Kidney (tissue), 14 donors: ENCODE results near the gene ACSM3. TPM values are rescaled to one million over a fixed set of nuclear protein-coding genes. Genes with fewer than 3 reads are reported as not detected.

Source experiments
- DNase-seq, 5 donors: peaks; one replicate each; pipeline ENCODE4 v3.0.0-alpha.2; 2013 to 2020
- FAIRE-seq: peaks from 2 replicates; lab custom pipeline; 2012; peaks lifted over from hg19 to GRCh38; lab: Jason Lieb, UNC
- H3K27ac ChIP-seq, 2 donors: one replicate each; pipeline ENCODE4 v1.7.0; 2013; ENCODE audit warnings: low read depth in 2 of 2, low read length in 2 of 2, inconsistent platforms in 1 of 2
- H3K27me3 ChIP-seq: one replicate; pipeline ENCODE4 v1.7.1; 2013; ENCODE audit warnings: low read length, inconsistent platforms; ENCODE audit not compliant: control insufficient read depth, insufficient read depth
- H3K36me3 ChIP-seq, 3 donors: one replicate each; pipeline versions ENCODE4 v1.7.0 to v1.7.1; 2013; ENCODE audit warnings: low read length in 3 of 3, control low read depth in 1 of 3, inconsistent platforms in 1 of 3; ENCODE audit not compliant: insufficient read depth in 3 of 3, control insufficient read depth in 2 of 3
- H3K4me1 ChIP-seq, 3 donors: one replicate each; pipeline versions ENCODE4 v1.7.0 to v1.7.1; 2013; ENCODE audit warnings: low read length in 3 of 3, inconsistent platforms in 1 of 3, low read depth in 1 of 3; ENCODE audit not compliant: control insufficient read depth in 2 of 3, insufficient read depth in 2 of 3
- H3K4me3 ChIP-seq, 3 donors: one replicate each; pipeline versions ENCODE4 v1.7.0 to v1.8.1; 2013; ENCODE audit warnings: low read length in 3 of 3, control low read depth in 1 of 3, inconsistent platforms in 1 of 3
- H3K9ac ChIP-seq, 3 donors: one replicate each; pipeline versions ENCODE4 v1.7.0 to v1.7.1; 2013; ENCODE audit warnings: low read length in 3 of 3, control low read depth in 1 of 3, inconsistent platforms in 1 of 3
- H3K9me3 ChIP-seq, 3 donors: one replicate each; pipeline versions ENCODE4 v1.7.0 to v1.7.1; 2013; ENCODE audit warnings: low read length in 3 of 3, control low read depth in 1 of 3, inconsistent platforms in 1 of 3; ENCODE audit not compliant: control insufficient read depth in 2 of 3, insufficient read depth in 1 of 3
- CTCF ChIP-seq: IDR thresholded peaks from 3 replicates; pipeline ENCODE4 v1.5.1; 2012; ENCODE audit warnings: mild to moderate bottlenecking, moderate library complexity, borderline replicate concordance; ENCODE audit not compliant: insufficient read depth; ENCODE audit errors: extremely low read depth
- intact Hi-C: fragments of 100-400 bp; cut with DNase I; formaldehyde crosslinking; loops from one replicate; pipeline ENCODE4 v1.11.1; 2022
- polyA plus RNA-seq: library from polyadenylated mRNA; stranded (reverse); fragments of 350-450 nt; fragmentation: Illumina TruSeq; extraction: RNeasy Lipid Tissue Mini Kit (QIAGEN cat#74804); gene quantifications from one replicate; pipeline ENCODE4 v1.2.3, GENCODE V29; 2014; ENCODE audit warnings: low read depth, low replicate concordance; ENCODE audit not compliant: insufficient read depth
- total RNA-seq: library from RNA; stranded (reverse); fragmentation: NEBNext Ultra II Directional; extraction: Animal tissue kit (Norgen Biotek cat#: 25700); gene quantifications from one replicate; pipeline ENCODE4 v1.2.1, GENCODE V29; 2021
- donor health status: control.
- donor health status: control.
- donor health status: control.
- donor health status: control.
- donor health status: control.
- donor health status: DM: yes; HTN: yes; CAD: no.
- donor health status: Normal renal cell carcinoma (clear cell type).

The ACSM3 gene
- total and polyA plus RNA-seq, 2 donors from 2014 or later = 31.5 to 139 TPM

- FAIRE-seq = no peak
- Histone ChIP-seq H3K9me3 (peaks cover 0 to 4% (median 2%) of the 10 kb centered on the region in 3 donors), H3K27ac (no peak overlapping the region), H3K4me3 (no peak overlapping the region), H3K36me3 (no peaks in the 10 kb centered on the region), H3K27me3 (no peaks in the 10 kb centered on the region), H3K4me1 (no peaks in the 10 kb centered on the region), H3K9ac (no peak overlapping the region)
- TF ChIP-seq CTCF = no peak
- DNase-seq = no peak
- intact Hi-C loops = no loop called here
These were observed 74.4 kb downstream of the ACSM3 start for GRCh38 chr16:20838240-20838639.

GRCh38 chr16:20839504-20839903, 75.7 kb downstream of the ACSM3 start:
- FAIRE-seq = no peak
- no peaks in the 10 kb centered on the region for H3K4me1 ChIP-seq
- no peaks in the 10 kb centered on the region for H3K36me3 ChIP-seq
- DNase-seq = no peak
- no peaks in the 10 kb centered on the region for H3K27me3 ChIP-seq
- TF ChIP-seq CTCF = no peak
- H3K27ac ChIP-seq = no peak overlapping the region
- no peak overlapping the region for H3K4me3 ChIP-seq
- intact Hi-C loops = no loop called here
- H3K9ac ChIP-seq = no peak overlapping the region
- peaks cover 0 to 4% (median 2%) of the 10 kb centered on the region in 3 donors for H3K9me3 ChIP-seq

GRCh38 chr16:20844054-20844453, 80.2 kb downstream of the ACSM3 start:
- FAIRE-seq (no peak), DNase-seq (no peak)
- Histone ChIP-seq H3K27me3 (no peaks in the 10 kb centered on the region), H3K4me1 (peaks cover 0 to 2% (median 0%) of the 10 kb centered on the region in 3 donors), H3K4me3 (no peak overlapping the region), H3K36me3 (no peaks in the 10 kb centered on the region), H3K9me3 (no peaks in the 10 kb centered on the region), H3K9ac (no peak overlapping the region), H3K27ac (no peak overlapping the region)
- TF ChIP-seq CTCF = no peak
- intact Hi-C loops = no loop called here

GRCh38 chr16:20844588-20844987, 80.8 kb downstream of the ACSM3 start:
- Histone ChIP-seq H3K4me1 (peaks cover 0 to 2% (median 0%) of the 10 kb centered on the region in 3 donors), H3K9ac (no peak overlapping the region), H3K27ac (no peak overlapping the region), H3K36me3 (no peaks in the 10 kb centered on the region), H3K4me3 (no peak overlapping the region), H3K27me3 (no peaks in the 10 kb centered on the region), H3K9me3 (no peaks in the 10 kb centered on the region)
- DNase-seq = no peak
- no peak for TF ChIP-seq CTCF
- intact Hi-C loops = no loop called here
- no peak for FAIRE-seq
